Stimulated activated naive CD8-positive, alpha-beta T cell treated with anti-CD3 and anti-CD28 coated beads, Interleukin-15, amount 100 ng/mL, for 72 hours (primary cell): Measurements from ENCODE around the gene MYOZ1.
"Not testable (repeated sequence)": the region's sequence is repeated elsewhere in the genome, so short reads cannot be mapped to it uniquely, and the experiment has no call there.

Experiments used
- ATAC-seq: fragments of 150-1000 bp; cut with Tn5 transposase; 2 replicates; pipeline ENCODE4 v1.10.0; 2021; ENCODE audit warnings: mild to moderate bottlenecking, moderate library complexity
- DNase-seq, 2 donors: peaks; one replicate each; pipeline ENCODE4 v3.0.0; 2021 to 2022
- H3K27ac Mint-ChIP-seq, 2 donors: one replicate each; pipeline ENCODE4 v1.8.0; 2022; ENCODE audit warnings: mild to moderate bottlenecking in 2 of 2, mixed read lengths in 2 of 2, moderate library complexity in 2 of 2
- H3K27me3 Mint-ChIP-seq: one replicate; pipeline ENCODE4 v1.8.0; 2022; ENCODE audit warnings: mixed read lengths
- H3K4me1 Mint-ChIP-seq: one replicate; pipeline ENCODE4 v1.8.0; 2022; ENCODE audit warnings: mild to moderate bottlenecking, mixed read lengths
- H3K4me3 Mint-ChIP-seq, 2 donors: one replicate each; pipeline ENCODE4 v1.8.0; 2022; ENCODE audit warnings: mild to moderate bottlenecking in 2 of 2, mixed read lengths in 2 of 2, moderate library complexity in 1 of 2
- H3K9me3 Mint-ChIP-seq, 2 donors: one replicate each; pipeline ENCODE4 v1.8.0; 2022; ENCODE audit warnings: mixed read lengths in 2 of 2

MYOZ1 gene

DNA sequence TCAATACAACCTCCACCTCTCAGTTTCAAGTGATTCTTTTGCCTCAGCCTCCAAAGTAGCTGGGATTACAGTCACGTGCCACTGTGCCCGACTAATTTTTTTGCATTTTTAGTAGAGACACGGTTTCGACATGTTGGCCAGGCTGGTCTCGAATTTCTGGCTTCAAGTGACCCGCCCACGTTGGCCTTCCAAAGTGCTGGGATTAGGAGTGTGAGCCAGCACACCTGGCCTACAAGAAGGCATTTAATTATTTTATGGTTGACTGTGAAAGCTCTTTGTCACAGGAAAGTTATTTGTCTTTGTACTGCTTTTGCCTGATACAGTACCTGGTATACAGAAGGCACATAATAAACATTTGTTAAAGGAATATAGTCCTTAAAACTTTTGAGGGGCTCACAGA is 12.9 kb downstream of the MYOZ1 start:
- Mint-ChIP-seq H3K27ac (peak overlapping the region in 1 of 2 donors; percentile 19), H3K4me3 (no peak overlapping the region), H3K9me3 (no peaks in the 10 kb centered on the region), H3K27me3 (no peaks in the 10 kb centered on the region), H3K4me1 (peaks cover 8% of the 10 kb centered on the region)
- DNase-seq, result no peak
- no peak for ATAC-seq

DNA sequence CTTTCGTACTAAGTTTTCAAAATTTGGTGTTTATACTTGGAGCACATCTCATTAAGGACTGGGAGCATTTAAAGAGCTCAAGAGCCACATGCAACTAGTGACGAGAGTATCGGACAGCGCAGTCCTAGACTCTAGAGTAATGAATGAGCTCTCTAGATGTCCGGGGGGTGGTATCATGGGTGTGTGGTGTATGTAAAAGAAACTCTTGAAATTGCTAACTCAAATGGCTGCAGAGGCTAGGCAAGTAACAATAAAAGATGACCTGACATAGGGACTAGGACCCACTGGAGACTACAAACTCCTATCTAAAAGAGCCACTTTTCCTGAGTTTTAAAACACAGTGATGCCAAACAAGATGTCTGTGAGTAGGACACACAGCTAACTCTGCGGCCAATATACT is 14.0 kb downstream of the MYOZ1 start:
- no peaks in the 10 kb centered on the region for H3K27me3 Mint-ChIP-seq
- ATAC-seq (no peak), DNase-seq (no peak)
- no peaks in the 10 kb centered on the region for H3K9me3 Mint-ChIP-seq
- peak overlapping the region; percentile 93 to 100 for H3K4me3 Mint-ChIP-seq
- peaks cover 8% of the 10 kb centered on the region for H3K4me1 Mint-ChIP-seq
- peak overlapping the region in 1 of 2 donors; percentile 22 for H3K27ac Mint-ChIP-seq

DNA sequence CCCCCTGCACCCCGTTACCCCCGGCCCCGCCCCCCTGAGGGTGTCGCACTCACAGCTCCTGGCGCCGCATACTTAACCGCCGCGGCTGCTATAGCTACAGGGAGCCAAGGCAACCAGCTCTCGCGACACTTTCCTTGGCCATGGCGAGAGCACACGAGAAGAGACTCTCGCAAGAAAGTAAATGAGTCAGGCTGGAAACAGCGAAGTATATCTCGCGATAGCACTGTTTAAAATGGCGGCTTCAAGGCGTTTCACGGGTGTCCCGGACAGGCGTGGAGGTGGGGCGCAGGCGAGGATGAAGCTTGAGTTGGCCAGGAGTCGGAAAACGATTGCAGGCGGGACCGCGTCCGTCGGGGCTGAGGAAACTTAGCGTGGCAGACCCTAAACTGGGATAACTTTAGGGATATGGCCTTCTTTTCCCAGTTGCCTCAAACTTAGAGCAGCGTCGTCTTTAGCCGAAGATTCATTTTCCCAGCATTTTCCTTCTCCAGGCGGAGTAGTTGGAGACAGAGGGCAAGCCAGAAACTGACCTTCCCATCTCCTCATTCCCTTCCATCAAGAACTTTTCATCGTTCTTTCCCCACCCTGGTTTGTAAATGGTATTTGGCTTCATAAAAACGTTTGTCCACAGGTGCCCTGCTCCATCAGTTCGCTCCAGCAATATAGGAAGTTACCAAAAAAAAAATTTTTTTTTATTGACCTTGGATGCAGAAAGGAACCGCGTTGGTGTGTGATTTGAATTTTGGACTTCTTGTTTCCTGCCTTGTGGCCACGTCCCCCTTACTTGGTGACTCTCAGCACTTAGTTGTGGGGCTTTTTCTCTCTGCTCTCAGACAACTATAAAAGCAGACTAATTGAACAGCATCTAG is 15.2 kb downstream of the MYOZ1 start:
- H3K9me3 Mint-ChIP-seq, result no peaks in the 10 kb centered on the region

DNA sequence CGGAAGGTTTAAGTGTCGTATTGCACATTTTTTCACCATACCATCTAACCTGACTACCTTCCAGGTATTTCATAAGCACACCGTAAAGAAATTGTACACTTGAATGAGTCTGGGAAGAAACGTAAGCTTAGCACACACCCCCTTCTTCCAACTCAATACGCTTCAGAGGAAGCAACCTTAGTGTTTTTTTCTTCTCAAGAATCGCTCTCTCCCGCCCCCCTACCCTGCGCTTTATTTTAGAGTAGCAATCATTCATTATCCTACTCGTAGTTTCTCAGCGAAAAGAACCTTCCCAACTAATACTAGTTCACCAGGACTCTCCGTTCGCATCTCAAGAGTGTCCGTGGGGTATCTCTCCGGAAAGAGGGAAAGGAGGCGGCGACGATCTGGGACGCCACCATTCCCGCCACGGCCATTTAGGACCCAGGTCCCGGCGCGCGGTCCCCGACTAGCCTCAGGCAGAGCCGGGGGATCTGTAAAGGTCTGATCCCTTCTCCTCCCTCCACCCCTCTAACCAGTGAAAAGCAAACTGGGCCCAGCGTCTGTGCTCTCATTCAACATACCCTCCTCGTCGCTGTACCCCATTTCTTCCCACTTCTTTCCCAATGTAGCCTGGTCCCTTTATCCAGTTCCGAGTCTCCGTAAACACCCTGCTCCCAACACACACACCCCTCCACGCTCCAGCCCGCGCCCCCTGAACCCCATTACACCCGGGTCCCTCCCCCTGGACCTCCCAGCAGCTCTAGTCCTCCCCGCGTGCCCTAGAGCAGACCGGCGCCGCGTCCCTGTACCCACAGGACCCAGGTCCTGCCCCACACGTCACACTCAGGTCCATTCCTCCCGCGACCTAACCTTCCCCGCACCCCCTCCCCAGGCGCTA is 16.0 kb downstream of the MYOZ1 start:
- Mint-ChIP-seq H3K4me3 (peak overlapping the region; percentile 93 to 100), H3K4me1 (peaks cover 8% of the 10 kb centered on the region), H3K27ac (peak overlapping the region; percentile 93 to 99), H3K27me3 (no peaks in the 10 kb centered on the region), H3K9me3 (no peaks in the 10 kb centered on the region)
- ATAC-seq, result peak; percentile 80
- peak in 1 of 2 donors; percentile 17 for DNase-seq

More for the DNA sequence above, 15.2 kb downstream of the MYOZ1 start:
- H3K27ac Mint-ChIP-seq, result peak overlapping the region; percentile 99 to 100
- no peaks in the 10 kb centered on the region for H3K27me3 Mint-ChIP-seq
- ATAC-seq (peak; percentile 99), DNase-seq (peak; percentile 90 to 93)
- H3K4me3 Mint-ChIP-seq, result peak overlapping the region; percentile 93 to 100
- peaks cover 8% of the 10 kb centered on the region for H3K4me1 Mint-ChIP-seq

DNA sequence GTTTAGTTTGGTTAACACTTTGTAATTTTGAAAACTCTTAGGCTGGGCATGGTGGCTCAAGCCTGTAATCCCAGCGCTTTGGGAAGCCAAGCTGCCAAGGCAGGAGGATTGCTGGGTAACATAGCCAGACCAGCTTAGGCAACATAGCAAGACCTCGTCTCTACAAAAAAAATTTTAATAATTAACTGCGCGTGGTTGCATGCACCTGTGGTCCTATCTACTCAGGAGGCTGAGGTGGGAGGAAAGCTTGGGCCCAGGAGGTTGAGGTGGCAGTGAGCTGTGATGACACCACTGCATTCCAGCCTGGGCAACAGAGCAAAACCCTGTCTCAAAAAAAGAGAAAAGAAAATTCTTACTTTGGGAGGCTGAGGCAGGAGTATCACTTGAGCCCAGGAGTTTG is 18.2 kb downstream of the MYOZ1 start:
- Mint-ChIP-seq H3K27me3 (no peaks in the 10 kb centered on the region), H3K4me3 (no peak overlapping the region), H3K9me3 (no peaks in the 10 kb centered on the region), H3K4me1 (peaks cover 8% of the 10 kb centered on the region), H3K27ac (no peak overlapping the region)
- no peak for ATAC-seq
- DNase-seq, result no peak

DNA sequence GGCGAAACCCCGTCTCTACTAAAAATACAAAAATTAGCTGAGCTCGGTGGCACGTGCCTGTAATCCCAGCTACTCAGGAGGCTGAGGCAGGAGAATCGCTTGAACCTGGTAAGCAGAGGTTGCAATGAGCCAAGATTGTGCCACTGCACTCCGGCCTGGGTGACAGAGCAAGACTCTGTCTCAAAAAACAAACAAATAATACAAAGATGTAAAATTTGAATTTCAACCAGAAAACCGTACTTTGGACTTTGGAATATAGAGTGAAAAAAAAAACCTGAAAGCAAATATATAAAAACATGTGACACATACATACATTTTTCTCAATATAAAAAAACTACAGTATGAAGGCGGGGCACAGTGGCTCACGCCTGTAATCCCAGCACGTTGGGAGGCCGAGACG is 20.3 kb downstream of the MYOZ1 start:
- DNase-seq, H3K9me3 Mint-ChIP-seq, ATAC-seq, H3K4me3 Mint-ChIP-seq, H3K4me1 Mint-ChIP-seq, H3K27ac Mint-ChIP-seq, H3K27me3 Mint-ChIP-seq: not testable (repeated sequence)

DNA sequence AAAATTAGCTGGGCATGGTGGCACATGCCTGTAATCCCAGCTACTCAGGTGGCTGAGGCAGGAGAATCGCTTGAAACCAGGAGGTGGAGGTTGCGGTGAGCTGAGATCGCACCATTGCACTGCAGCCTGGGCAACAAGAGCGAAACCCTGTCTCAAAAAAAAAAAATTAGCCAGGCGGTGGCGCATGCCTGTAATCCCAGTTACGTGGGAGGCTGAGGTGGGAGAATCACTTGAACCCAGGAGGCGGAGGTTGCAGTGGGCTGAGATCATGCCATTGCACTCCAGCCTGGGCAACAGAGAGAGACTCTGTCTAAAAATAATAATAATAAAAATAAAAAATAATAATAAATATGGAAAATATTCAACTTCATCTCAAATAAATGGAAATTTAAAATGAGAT is 24.1 kb downstream of the MYOZ1 start:
- not testable (repeated sequence) for H3K4me3 Mint-ChIP-seq, H3K27ac Mint-ChIP-seq, H3K4me1 Mint-ChIP-seq, H3K27me3 Mint-ChIP-seq, H3K9me3 Mint-ChIP-seq, ATAC-seq, DNase-seq

DNA sequence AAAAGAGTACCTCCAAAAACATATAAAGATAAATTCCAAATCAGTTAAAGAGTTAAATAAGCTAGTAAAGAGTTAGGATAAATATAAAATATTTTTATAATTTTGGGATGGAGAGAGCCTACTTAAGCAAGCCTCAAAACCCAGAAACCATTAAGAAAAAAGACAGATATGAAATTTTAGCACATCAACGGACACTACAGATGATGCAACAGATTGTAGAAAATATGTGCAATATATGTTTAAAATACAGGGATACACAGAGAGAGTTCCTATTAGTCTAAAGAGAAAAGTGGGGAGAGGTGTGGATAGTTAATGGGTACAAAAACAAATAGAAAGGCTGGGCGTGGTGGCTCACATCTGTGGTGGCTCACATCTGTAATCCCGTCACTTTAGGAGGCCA is 26.6 kb downstream of the MYOZ1 start:
- no peak overlapping the region for H3K27ac Mint-ChIP-seq
- no peaks in the 10 kb centered on the region for H3K4me1 Mint-ChIP-seq
- H3K9me3 Mint-ChIP-seq, result no peaks in the 10 kb centered on the region
- ATAC-seq (no peak), DNase-seq (no peak)
- H3K4me3 Mint-ChIP-seq, result no peak overlapping the region
- H3K27me3 Mint-ChIP-seq, result no peaks in the 10 kb centered on the region

DNA sequence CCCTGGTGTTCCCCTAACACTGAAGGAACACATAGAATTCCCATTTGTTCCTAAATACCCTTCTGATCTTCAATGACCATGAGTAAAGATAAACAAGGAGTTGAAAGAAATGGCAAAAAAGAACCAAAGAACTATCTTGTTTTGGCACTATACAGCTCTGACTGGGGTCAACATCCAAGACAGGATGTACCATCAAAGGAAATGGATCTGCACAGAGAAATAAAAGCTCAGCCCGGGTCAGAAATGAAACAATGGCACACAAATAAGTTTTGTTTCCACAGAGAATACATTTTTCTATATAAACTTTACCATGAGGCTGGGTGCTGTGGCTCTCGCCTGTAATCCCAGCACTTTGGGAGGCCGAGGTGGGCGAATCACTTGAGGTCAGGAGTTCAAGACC is 32.2 kb downstream of the MYOZ1 start:
- H3K4me1 Mint-ChIP-seq, result no peaks in the 10 kb centered on the region
- peak overlapping the region in 1 of 2 donors; percentile 44 for H3K27ac Mint-ChIP-seq
- no peak overlapping the region for H3K4me3 Mint-ChIP-seq
- H3K9me3 Mint-ChIP-seq, result no peaks in the 10 kb centered on the region
- no peaks in the 10 kb centered on the region for H3K27me3 Mint-ChIP-seq
- DNase-seq, result no peak
- ATAC-seq, result no peak

DNA sequence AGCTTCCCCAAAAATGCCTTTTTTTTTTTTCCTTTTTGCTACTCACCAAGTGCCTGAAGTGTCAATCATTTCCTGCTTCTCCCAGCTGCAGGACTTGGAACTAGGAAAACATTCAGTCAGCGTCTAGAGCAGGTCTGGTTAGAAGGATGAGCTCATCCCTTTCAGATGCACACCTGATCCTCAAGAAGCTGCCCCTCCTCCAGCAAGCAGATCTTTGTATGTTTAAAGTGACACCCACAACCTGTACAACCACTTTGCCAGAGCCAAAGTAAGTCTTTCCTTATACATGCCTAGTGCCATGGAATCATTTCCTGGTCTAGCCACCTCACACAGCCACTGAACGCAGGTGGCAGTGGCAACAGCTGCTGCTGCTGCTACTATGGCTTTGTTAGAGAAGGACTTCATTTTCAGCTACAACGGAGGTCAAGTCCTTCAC is 39.8 kb downstream of the MYOZ1 start:
- no peak overlapping the region for H3K27ac Mint-ChIP-seq
- H3K4me1 Mint-ChIP-seq, result no peaks in the 10 kb centered on the region
- ATAC-seq (no peak), DNase-seq (no peak)
- H3K4me3 Mint-ChIP-seq, result no peak overlapping the region
- H3K9me3 Mint-ChIP-seq, result no peaks in the 10 kb centered on the region
- H3K27me3 Mint-ChIP-seq, result no peaks in the 10 kb centered on the region

DNA sequence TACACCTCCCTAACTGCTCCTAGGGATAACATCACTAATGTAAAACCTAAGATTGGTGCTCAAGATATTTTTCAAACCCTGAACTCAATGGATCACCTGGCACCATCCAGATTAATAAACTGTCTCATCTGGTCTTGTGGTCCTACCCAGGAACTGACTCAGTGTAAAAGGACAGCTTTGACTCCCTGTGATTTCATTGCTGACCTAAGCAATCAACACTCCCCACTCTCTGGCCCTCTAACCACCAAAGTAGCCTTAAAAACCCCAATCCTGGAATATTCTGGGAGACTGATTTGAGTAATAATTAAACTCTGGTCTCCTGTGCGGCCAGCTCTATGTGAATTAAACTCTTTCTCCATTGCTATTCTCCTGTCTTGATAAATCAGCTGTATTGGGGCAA is 43.9 kb downstream of the MYOZ1 start:
- Mint-ChIP-seq H3K27ac (no peak overlapping the region), H3K9me3 (no peaks in the 10 kb centered on the region), H3K27me3 (no peaks in the 10 kb centered on the region), H3K4me3 (no peak overlapping the region), H3K4me1 (peaks cover 7% of the 10 kb centered on the region)
- ATAC-seq, result no peak
- DNase-seq, result no peak

DNA sequence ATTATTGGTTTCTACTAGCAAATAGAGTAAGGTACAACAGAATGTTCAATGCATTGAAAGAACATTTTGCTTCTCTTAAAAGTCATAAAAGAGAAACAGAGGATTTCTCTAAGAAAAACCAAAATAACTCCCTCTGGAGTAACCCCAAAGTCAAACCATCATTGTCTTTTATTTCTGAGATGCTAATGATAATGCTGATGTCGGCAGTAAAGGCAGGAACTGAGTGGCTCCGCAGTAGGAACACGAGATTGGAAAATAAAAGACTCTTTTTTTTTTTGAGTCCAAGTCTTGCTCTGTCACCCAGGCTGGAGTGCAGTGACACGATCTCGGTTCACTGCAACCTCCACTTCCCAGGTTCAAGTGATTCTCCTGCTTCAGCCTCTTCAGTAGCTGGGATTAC is 47.5 kb downstream of the MYOZ1 start:
- no peak overlapping the region for H3K4me3 Mint-ChIP-seq
- no peak overlapping the region for H3K27ac Mint-ChIP-seq
- peaks cover 22% of the 10 kb centered on the region for H3K4me1 Mint-ChIP-seq
- DNase-seq (no peak), ATAC-seq (no peak)
- H3K27me3 Mint-ChIP-seq, result no peaks in the 10 kb centered on the region
- H3K9me3 Mint-ChIP-seq, result no peaks in the 10 kb centered on the region

DNA sequence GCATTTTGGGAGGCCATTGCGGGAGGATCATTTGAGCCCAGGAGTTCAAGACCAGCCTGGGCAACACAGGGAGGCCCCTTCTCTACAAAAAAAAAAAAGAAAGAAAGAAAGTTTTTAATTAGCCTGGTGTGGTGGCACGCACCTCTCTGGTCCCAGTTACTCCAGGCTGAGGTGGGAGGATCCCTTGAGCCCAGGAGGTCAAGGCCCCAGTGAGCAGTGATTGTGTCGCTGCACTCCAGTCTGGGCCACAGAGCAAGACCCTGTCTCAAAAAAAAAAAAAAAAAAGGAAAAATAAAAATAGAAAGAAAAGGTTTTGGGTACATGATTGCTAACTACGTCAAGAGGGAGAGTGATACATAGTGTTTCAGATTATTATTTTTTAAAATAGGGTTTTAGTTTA is 48.2 kb downstream of the MYOZ1 start:
- no peaks in the 10 kb centered on the region for H3K27me3 Mint-ChIP-seq
- peaks cover 22% of the 10 kb centered on the region for H3K4me1 Mint-ChIP-seq
- H3K9me3 Mint-ChIP-seq, result no peaks in the 10 kb centered on the region
- H3K27ac Mint-ChIP-seq, result no peak overlapping the region
- no peak for DNase-seq
- ATAC-seq, result no peak
- no peak overlapping the region for H3K4me3 Mint-ChIP-seq

DNA sequence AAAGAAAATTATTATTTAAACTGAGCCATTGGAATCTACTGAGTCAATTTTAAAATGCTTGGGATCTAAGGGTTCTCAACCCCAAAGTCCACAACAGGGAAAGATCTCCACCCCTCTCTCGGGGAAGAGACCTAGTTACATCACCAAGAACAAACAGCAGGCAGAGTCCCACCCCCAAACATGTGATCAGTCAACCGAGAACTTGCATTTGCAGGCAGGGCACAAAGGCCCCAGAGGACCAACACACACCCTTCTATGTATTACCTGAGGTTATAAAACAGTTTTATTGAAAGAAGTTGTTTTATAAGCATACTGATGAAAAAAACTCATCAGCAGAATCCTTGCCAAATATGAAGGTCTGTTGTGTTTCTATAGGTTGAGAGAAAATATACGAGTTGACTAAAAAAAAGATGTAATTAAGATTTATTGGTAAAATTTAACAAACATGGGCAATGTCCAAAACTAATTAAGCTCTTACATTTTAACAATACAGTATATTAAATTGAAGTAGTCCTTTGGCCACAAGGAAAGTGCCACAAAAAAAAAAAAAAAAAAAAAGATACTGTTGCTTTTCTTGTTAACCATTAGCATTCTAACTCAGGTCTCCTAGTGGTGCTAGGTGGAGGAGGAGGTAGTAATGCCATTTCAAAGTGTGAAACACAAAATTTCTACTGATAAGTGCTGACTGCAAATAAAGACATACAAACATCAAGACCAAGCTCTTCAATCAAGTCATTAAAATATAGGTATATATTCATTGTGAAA is 49.2 kb downstream of the MYOZ1 start:
- no peaks in the 10 kb centered on the region for H3K9me3 Mint-ChIP-seq
- peak overlapping the region; percentile 26 to 59 for H3K4me3 Mint-ChIP-seq
- DNase-seq (peak in 1 of 2 donors; percentile 16), ATAC-seq (no peak)
- H3K27ac Mint-ChIP-seq, result no peak overlapping the region
- no peaks in the 10 kb centered on the region for H3K27me3 Mint-ChIP-seq
- H3K4me1 Mint-ChIP-seq, result peaks cover 22% of the 10 kb centered on the region
